SK-N-SH treated with all-trans-retinoic acid at 6 μM for 48 hours (cell line): ENCODE measurements around the gene SH3RF1.
A peak's percentile ranks its signal among the peaks of the same experiment; 100 is the strongest.

Experiments used
- ATAC-seq: fragments of 200-7000 bp; cut with Tn5 transposase; 3 replicates; pipeline ENCODE4 v1.9.1; 2020; ENCODE audit warnings: mild to moderate bottlenecking, moderate library complexity
- ARNTL ChIP-seq: fragments of 450-650 bp; formaldehyde crosslinking; IDR thresholded peaks from 2 replicates; pipeline ENCODE4 v1.5.0; 2020; ENCODE audit warnings: low read depth, mild to moderate bottlenecking, moderate library complexity, borderline replicate concordance
- BACH2 ChIP-seq: fragments of 250-450 bp; sonication (Bioruptor Pico); IDR thresholded peaks from 2 replicates; pipeline ENCODE4 v1.9.0; 2021; ENCODE audit warnings: mild to moderate bottlenecking, borderline replicate concordance
- CSDC2 ChIP-seq: fragments of 250-450 bp; sonication (Bioruptor Pico); IDR thresholded peaks from 2 replicates; pipeline ENCODE4 v1.5.0; 2020; ENCODE audit warnings: mild to moderate bottlenecking, moderate library complexity
- ESRRG ChIP-seq: fragments of 250-450 bp; sonication (Bioruptor Pico); IDR thresholded peaks from 2 replicates; pipeline ENCODE4 v1.6.1; 2021; ENCODE audit warnings: mild to moderate bottlenecking
- GLIS3 ChIP-seq: fragments of 250-450 bp; sonication (Bioruptor Pico); IDR thresholded peaks from 2 replicates; pipeline ENCODE4 v1.5.0; 2020; ENCODE audit warnings: mild to moderate bottlenecking, moderate library complexity
- ISL1 ChIP-seq: fragments of 250-450 bp; sonication (Bioruptor Pico); IDR thresholded peaks from 2 replicates; pipeline ENCODE4 v2.1.2; 2022; ENCODE audit warnings: mild to moderate bottlenecking, moderate library complexity
- OSR1 ChIP-seq: fragments of 250-450 bp; sonication (Bioruptor Pico); IDR thresholded peaks from 2 replicates; pipeline ENCODE4 v1.8.0; 2022; ENCODE audit warnings: moderate library complexity, mild to moderate bottlenecking, inconsistent platforms
- PPARA ChIP-seq: fragments of 250-450 bp; sonication (Bioruptor Pico); IDR thresholded peaks from 2 replicates; pipeline ENCODE4 v1.5.0; 2020; ENCODE audit warnings: mild to moderate bottlenecking, borderline replicate concordance
- TCF4 ChIP-seq: fragments of 250-450 bp; sonication (Bioruptor Pico); IDR thresholded peaks from 2 replicates; pipeline ENCODE4 v1.8.0; 2021; ENCODE audit warnings: mild to moderate bottlenecking, moderate library complexity, borderline replicate concordance
- TOX ChIP-seq: fragments of 250-450 bp; sonication (Bioruptor Pico); IDR thresholded peaks from 2 replicates; pipeline ENCODE4 v1.8.0; 2021; ENCODE audit warnings: mild to moderate bottlenecking, moderate library complexity, borderline replicate concordance
- ZFP30 ChIP-seq: fragments of 450-650 bp; formaldehyde crosslinking; IDR thresholded peaks from 2 replicates; pipeline ENCODE4 v1.5.0; 2022; ENCODE audit warnings: mild to moderate bottlenecking, moderate library complexity
- ZNF70 ChIP-seq: fragments of 450-650 bp; formaldehyde crosslinking; IDR thresholded peaks from 2 replicates; pipeline ENCODE4 v1.5.0; 2020; ENCODE audit warnings: mild to moderate bottlenecking, moderate library complexity
- ZNF8 ChIP-seq: fragments of 450-650 bp; formaldehyde crosslinking; IDR thresholded peaks from 2 replicates; pipeline ENCODE4 v1.5.0; 2020; ENCODE audit warnings: mild to moderate bottlenecking, moderate library complexity
- TF ChIP-seq, protein P1 (sequence below): fragments of 250-450 bp; sonication (Bioruptor Pico); IDR thresholded peaks from 2 replicates; pipeline ENCODE4 v1.8.0; 2020; ENCODE audit warnings: mild to moderate bottlenecking, moderate library complexity, borderline replicate concordance
- TF ChIP-seq, protein P2 (sequence below): fragments of 250-450 bp; sonication (Bioruptor Pico); IDR thresholded peaks from 2 replicates; pipeline ENCODE4 v1.8.0; 2021; ENCODE audit warnings: low read depth, mild to moderate bottlenecking, moderate library complexity, borderline replicate concordance
- TF ChIP-seq, protein P3 (sequence below): fragments of 250-450 bp; sonication (Bioruptor Pico); IDR thresholded peaks from 2 replicates; pipeline ENCODE4 v1.5.1; 2021; ENCODE audit warnings: mild to moderate bottlenecking, moderate library complexity
- TF ChIP-seq, protein P4 (sequence below): fragments of 250-450 bp; sonication (Bioruptor Pico); IDR thresholded peaks from 2 replicates; pipeline ENCODE4 v1.5.1; 2020; ENCODE audit warnings: low read depth, mild to moderate bottlenecking, moderate library complexity

The SH3RF1 gene

DNA sequence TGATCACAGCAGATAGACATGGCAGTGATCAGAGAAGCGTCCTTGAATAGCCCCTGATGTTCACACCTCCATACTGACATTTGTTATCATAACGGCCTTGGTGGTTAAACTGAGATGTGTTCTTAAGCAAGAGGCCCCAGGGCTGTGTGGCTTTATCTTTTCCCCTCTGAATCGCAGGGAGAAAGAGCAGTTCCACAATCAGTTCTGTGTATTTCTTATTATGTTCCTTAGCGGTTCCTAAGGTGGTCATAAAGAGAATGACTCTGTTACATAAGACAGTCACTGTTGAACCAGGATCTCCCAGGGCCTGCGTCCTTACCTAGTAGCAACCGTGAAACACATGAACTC is 207.9 kb downstream of the SH3RF1 start (continued):
- TF ChIP-seq, protein P1, sequence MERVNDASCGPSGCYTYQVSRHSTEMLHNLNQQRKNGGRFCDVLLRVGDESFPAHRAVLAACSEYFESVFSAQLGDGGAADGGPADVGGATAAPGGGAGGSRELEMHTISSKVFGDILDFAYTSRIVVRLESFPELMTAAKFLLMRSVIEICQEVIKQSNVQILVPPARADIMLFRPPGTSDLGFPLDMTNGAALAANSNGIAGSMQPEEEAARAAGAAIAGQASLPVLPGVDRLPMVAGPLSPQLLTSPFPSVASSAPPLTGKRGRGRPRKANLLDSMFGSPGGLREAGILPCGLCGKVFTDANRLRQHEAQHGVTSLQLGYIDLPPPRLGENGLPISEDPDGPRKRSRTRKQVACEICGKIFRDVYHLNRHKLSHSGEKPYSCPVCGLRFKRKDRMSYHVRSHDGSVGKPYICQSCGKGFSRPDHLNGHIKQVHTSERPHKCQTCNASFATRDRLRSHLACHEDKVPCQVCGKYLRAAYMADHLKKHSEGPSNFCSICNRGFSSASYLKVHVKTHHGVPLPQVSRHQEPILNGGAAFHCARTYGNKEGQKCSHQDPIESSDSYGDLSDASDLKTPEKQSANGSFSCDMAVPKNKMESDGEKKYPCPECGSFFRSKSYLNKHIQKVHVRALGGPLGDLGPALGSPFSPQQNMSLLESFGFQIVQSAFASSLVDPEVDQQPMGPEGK (CRISPR knock-in tag) = no peak
- TF ChIP-seq ESRRG (CRISPR knock-in tag) = no peak
- no peak for TF ChIP-seq BACH2 (CRISPR knock-in tag)
- no peak for TF ChIP-seq TCF4
- no peak for TF ChIP-seq OSR1 (CRISPR knock-in tag)
- no peak for TF ChIP-seq TOX
- TF ChIP-seq ARNTL (CRISPR knock-in tag) = no peak
- TF ChIP-seq CSDC2 (CRISPR knock-in tag) = no peak

DNA sequence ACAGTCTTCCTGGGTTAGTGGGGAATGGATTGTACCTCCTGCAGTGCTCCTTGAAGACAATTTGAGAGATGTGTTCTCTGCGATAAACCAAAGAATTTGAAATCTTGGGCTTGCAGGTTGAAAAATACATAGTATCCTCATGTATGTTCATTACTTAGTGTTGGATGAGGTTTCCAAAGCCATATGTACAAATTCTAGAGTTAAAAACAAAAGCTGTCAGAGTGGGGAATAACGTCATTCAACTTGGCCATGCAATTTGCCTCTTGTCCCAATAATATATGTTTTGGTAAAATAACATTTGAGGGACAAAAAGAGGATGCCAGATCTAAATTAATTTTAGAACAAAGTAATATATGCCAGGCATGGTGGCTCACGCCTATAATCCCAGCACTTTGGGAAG is 209.4 kb downstream of the SH3RF1 start:
- no peak for ATAC-seq

DNA sequence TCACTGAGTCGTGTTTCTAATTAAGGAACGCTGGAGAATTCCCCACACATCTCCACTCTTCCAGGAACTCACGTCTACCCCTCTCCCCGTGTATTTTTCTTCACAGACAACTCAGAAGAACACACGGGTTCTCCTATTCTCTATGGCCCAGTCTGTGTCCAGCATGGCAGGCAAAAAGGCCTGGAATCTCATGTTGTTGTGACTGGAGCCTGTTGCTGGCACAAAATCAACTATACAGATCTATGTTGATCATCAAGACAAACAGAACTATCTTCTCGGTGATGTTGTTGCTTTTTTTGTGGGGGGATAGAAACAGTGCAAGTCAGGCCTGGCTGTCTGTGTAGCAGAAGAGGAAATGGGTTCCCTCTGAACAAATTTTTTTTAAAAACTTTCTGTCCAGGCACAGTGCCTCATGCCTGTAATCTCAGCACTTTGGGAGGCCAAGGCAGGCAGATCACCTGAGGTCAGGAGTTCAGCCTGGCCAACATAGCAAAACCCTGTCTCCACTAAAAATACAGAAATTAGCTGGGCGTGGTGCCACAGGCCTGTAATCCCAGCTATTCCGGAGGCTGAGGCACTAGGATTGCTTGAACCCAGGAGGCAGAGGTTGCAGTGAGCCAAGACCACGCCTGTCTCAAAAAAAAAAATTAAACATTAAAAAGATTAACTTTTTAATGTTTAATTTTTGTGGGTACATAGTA is 210.2 kb downstream of the SH3RF1 start:
- no peak for TF ChIP-seq TCF4
- TF ChIP-seq ARNTL (CRISPR knock-in tag) = no peak
- no peak for TF ChIP-seq ZFP30
- no peak for TF ChIP-seq ZNF70 (CRISPR knock-in tag)
- no peak for TF ChIP-seq ZNF8
- no peak for TF ChIP-seq PPARA (CRISPR knock-in tag)
- TF ChIP-seq, all 23 proteins: peak for 0

More for the DNA sequence above, 209.4 kb downstream of the SH3RF1 start:
- no peak for TF ChIP-seq TCF4
- no peak for TF ChIP-seq ZNF8

DNA sequence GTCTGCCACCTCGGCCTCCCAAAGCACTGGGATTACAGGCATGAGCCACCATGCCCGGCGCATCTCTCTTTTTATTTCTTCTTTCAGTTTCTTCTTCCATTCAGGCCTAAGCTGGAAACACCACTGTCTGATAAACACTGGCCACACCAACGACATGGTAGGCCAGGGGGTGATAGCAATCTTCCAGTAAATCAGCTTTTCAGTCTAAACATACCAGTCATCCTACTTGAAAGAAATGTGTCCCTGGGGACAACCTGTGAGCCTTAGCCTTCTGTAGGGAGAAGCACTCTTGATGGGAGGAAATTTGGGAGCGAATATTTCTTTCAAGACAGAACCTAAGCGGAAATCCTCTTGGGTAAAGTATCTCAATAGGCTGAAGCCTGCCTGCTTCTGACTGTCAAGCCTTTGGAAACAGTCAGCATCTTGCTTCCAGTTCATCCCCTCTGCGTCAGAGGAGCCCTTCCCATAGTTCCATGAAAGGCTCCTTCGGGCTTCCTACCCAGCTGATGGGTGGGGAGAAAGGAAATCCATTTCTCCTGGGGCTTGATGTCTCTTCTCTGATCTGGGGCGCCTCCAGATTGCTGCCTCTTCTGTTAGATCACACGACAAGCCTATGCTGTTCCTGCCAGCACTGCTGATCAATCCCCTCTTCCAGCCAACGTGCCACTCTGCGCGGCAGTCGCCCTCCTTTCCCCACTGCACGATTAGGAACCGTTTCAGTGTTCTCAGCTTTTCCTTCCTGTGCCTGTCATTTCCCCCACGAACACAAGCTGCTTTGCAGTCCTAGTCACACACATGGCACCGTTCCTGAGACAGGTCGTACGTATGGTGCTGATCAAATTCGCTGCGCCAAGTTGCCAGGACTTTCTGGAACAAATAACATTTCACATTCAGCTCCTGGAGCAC is 211.2 kb downstream of the SH3RF1 start:
- ATAC-seq = no peak
- TF ChIP-seq ZFP30 = no peak
- TF ChIP-seq, protein P2, sequence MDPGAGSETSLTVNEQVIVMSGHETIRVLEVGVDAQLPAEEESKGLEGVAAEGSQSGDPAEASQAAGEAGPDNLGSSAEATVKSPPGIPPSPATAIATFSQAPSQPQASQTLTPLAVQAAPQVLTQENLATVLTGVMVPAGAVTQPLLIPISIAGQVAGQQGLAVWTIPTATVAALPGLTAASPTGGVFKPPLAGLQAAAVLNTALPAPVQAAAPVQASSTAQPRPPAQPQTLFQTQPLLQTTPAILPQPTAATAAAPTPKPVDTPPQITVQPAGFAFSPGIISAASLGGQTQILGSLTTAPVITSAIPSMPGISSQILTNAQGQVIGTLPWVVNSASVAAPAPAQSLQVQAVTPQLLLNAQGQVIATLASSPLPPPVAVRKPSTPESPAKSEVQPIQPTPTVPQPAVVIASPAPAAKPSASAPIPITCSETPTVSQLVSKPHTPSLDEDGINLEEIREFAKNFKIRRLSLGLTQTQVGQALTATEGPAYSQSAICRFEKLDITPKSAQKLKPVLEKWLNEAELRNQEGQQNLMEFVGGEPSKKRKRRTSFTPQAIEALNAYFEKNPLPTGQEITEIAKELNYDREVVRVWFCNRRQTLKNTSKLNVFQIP (CRISPR knock-in tag) = no peak
- TF ChIP-seq, protein P3, sequence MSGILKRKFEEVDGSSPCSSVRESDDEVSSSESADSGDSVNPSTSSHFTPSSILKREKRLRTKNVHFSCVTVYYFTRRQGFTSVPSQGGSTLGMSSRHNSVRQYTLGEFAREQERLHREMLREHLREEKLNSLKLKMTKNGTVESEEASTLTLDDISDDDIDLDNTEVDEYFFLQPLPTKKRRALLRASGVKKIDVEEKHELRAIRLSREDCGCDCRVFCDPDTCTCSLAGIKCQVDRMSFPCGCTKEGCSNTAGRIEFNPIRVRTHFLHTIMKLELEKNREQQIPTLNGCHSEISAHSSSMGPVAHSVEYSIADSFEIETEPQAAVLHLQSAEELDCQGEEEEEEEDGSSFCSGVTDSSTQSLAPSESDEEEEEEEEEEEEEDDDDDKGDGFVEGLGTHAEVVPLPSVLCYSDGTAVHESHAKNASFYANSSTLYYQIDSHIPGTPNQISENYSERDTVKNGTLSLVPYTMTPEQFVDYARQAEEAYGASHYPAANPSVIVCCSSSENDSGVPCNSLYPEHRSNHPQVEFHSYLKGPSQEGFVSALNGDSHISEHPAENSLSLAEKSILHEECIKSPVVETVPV (CRISPR knock-in tag) = no peak
- no peak for TF ChIP-seq GLIS3 (CRISPR knock-in tag)
- no peak for TF ChIP-seq TOX
- TF ChIP-seq ISL1 (CRISPR knock-in tag) = no peak
- TF ChIP-seq OSR1 (CRISPR knock-in tag) = no peak
- no peak for TF ChIP-seq PPARA (CRISPR knock-in tag)
- TF ChIP-seq, protein P1 (CRISPR knock-in tag) = no peak

More for the DNA sequence above, 210.2 kb downstream of the SH3RF1 start:
- peak; percentile 49 for ATAC-seq

DNA sequence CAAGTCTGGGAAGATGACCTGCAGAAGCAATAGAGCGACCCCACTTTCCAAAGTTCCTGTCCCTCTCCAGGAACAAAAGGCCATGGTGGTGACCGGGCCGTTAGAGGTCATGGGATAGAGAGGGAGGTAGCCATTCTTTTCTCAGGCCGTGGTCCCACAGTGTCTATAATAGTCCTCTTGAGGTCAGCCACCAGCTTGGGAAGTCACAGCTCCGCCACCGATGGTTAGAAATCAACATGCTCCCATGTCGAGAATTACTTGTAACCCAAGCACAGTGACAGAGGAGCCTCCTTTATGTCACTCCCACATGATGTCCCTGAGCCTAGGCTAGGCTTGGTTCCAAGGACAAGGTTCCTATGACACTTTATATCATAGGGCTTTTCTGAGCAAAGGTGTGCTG is 212.4 kb downstream of the SH3RF1 start:
- TF ChIP-seq, protein P4, sequence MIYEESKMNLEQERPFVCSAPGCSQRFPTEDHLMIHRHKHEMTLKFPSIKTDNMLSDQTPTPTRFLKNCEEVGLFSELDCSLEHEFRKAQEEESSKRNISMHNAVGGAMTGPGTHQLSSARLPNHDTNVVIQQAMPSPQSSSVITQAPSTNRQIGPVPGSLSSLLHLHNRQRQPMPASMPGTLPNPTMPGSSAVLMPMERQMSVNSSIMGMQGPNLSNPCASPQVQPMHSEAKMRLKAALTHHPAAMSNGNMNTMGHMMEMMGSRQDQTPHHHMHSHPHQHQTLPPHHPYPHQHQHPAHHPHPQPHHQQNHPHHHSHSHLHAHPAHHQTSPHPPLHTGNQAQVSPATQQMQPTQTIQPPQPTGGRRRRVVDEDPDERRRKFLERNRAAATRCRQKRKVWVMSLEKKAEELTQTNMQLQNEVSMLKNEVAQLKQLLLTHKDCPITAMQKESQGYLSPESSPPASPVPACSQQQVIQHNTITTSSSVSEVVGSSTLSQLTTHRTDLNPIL = no peak
- TF ChIP-seq ZFP30 = no peak
- TF ChIP-seq, protein P3 (CRISPR knock-in tag) = no peak
- TF ChIP-seq, protein P1 (CRISPR knock-in tag) = no peak
- TF ChIP-seq, all 23 proteins: peak for 0
- ATAC-seq = no peak
